ENCODE measurements around the gene ART5. TPM values are rescaled to one million over a fixed set of nuclear protein-coding genes. Genes with fewer than 3 reads are reported as not detected.

The ART5 gene
- total and polyA plus RNA-seq, 2 experiments from 2014 or later = 6.4 to 12.9 TPM

GRCh38 chr11:3641191-3641590 is 601 bp downstream of the ART5 start (continued):
- TF ChIP-seq, protein P1, sequence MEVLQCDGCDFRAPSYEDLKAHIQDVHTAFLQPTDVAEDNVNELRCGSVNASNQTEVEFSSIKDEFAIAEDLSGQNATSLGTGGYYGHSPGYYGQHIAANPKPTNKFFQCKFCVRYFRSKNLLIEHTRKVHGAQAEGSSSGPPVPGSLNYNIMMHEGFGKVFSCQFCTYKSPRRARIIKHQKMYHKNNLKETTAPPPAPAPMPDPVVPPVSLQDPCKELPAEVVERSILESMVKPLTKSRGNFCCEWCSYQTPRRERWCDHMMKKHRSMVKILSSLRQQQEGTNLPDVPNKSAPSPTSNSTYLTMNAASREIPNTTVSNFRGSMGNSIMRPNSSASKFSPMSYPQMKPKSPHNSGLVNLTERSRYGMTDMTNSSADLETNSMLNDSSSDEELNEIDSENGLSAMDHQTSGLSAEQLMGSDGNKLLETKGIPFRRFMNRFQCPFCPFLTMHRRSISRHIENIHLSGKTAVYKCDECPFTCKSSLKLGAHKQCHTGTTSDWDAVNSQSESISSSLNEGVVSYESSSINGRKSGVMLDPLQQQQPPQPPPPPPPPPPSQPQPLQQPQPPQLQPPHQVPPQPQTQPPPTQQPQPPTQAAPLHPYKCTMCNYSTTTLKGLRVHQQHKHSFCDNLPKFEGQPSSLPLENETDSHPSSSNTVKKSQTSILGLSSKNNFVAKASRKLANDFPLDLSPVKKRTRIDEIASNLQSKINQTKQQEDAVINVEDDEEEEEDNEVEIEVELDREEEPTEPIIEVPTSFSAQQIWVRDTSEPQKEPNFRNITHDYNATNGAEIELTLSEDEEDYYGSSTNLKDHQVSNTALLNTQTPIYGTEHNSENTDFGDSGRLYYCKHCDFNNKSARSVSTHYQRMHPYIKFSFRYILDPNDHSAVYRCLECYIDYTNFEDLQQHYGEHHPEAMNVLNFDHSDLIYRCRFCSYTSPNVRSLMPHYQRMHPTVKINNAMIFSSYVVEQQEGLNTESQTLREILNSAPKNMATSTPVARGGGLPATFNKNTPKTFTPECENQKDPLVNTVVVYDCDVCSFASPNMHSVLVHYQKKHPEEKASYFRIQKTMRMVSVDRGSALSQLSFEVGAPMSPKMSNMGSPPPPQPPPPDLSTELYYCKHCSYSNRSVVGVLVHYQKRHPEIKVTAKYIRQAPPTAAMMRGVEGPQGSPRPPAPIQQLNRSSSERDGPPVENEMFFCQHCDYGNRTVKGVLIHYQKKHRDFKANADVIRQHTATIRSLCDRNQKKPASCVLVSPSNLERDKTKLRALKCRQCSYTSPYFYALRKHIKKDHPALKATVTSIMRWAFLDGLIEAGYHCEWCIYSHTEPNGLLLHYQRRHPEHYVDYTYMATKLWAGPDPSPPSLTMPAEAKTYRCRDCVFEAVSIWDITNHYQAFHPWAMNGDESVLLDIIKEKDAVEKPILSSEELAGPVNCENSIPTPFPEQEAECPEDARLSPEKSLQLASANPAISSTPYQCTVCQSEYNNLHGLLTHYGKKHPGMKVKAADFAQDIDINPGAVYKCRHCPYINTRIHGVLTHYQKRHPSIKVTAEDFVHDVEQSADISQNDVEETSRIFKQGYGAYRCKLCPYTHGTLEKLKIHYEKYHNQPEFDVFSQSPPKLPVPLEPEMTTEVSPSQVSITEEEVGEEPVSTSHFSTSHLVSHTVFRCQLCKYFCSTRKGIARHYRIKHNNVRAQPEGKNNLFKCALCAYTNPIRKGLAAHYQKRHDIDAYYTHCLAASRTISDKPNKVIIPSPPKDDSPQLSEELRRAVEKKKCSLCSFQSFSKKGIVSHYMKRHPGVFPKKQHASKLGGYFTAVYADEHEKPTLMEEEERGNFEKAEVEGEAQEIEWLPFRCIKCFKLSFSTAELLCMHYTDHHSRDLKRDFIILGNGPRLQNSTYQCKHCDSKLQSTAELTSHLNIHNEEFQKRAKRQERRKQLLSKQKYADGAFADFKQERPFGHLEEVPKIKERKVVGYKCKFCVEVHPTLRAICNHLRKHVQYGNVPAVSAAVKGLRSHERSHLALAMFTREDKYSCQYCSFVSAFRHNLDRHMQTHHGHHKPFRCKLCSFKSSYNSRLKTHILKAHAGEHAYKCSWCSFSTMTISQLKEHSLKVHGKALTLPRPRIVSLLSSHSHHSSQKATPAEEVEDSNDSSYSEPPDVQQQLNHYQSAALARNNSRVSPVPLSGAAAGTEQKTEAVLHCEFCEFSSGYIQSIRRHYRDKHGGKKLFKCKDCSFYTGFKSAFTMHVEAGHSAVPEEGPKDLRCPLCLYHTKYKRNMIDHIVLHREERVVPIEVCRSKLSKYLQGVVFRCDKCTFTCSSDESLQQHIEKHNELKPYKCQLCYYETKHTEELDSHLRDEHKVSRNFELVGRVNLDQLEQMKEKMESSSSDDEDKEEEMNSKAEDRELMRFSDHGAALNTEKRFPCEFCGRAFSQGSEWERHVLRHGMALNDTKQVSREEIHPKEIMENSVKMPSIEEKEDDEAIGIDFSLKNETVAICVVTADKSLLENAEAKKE (CRISPR knock-in tag; IDR thresholded peaks at IDR 0.05) = no peak
- TF ChIP-seq ZNF331 (CRISPR knock-in tag; IDR thresholded peaks at IDR 0.05; ENCODE audit: low read depth) (no peak), EZH2 (IDR thresholded peaks at IDR 0.05; ENCODE audit: low read depth, unreplicated experiment) (no peak)
- TF ChIP-seq, protein P2, sequence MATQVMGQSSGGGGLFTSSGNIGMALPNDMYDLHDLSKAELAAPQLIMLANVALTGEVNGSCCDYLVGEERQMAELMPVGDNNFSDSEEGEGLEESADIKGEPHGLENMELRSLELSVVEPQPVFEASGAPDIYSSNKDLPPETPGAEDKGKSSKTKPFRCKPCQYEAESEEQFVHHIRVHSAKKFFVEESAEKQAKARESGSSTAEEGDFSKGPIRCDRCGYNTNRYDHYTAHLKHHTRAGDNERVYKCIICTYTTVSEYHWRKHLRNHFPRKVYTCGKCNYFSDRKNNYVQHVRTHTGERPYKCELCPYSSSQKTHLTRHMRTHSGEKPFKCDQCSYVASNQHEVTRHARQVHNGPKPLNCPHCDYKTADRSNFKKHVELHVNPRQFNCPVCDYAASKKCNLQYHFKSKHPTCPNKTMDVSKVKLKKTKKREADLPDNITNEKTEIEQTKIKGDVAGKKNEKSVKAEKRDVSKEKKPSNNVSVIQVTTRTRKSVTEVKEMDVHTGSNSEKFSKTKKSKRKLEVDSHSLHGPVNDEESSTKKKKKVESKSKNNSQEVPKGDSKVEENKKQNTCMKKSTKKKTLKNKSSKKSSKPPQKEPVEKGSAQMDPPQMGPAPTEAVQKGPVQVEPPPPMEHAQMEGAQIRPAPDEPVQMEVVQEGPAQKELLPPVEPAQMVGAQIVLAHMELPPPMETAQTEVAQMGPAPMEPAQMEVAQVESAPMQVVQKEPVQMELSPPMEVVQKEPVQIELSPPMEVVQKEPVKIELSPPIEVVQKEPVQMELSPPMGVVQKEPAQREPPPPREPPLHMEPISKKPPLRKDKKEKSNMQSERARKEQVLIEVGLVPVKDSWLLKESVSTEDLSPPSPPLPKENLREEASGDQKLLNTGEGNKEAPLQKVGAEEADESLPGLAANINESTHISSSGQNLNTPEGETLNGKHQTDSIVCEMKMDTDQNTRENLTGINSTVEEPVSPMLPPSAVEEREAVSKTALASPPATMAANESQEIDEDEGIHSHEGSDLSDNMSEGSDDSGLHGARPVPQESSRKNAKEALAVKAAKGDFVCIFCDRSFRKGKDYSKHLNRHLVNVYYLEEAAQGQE (IDR thresholded peaks at IDR 0.05; ENCODE audit: unreplicated experiment) = no peak

GRCh38 chr11:3639841-3640240 is 2.0 kb downstream of the ART5 start:
- no peak for DNase-seq (ENCODE audit: low spot score)
- no peak overlapping the region for H3K27ac ChIP-seq (ENCODE audit: low read depth)
- H3K4me3 Mint-ChIP-seq = no peak overlapping the region
- no peaks in the 10 kb centered on the region for H3K36me3 ChIP-seq (ENCODE audit: insufficient read depth)
- ATAC-seq = no peak
- H3K4me1 ChIP-seq (ENCODE audit: insufficient read depth) = no peaks in the 10 kb centered on the region; the same call in 1 of the 2 replicates
- H3K9me3 Mint-ChIP-seq = peaks cover 13% of the 10 kb centered on the region
- H3K4me3 ChIP-seq = no peak overlapping the region
- no peaks in the 10 kb centered on the region for H4K20me1 ChIP-seq (replicated peaks; ENCODE audit: insufficient read depth)
- H3K4me1 Mint-ChIP-seq = peaks cover 9% of the 10 kb centered on the region; the same call in 2 of the 3 replicates
- H3K27ac Mint-ChIP-seq = no peak overlapping the region
- H3K27me3 Mint-ChIP-seq (ENCODE audit: insufficient read depth, low read depth, poor library complexity) = peaks cover 38% of the 10 kb centered on the region
- H3K36me3 Mint-ChIP-seq (ENCODE audit: low read depth) = peaks cover 14% of the 10 kb centered on the region
- H3K4me2 ChIP-seq = no peak overlapping the region
- peaks cover 8% of the 10 kb centered on the region; the same call in 1 of the 2 replicates for H3K27me3 ChIP-seq (ENCODE audit: insufficient read depth)
- no peaks in the 10 kb centered on the region for H3K79me2 ChIP-seq (replicated peaks; ENCODE audit: insufficient read depth)
- no peak overlapping the region for H2AFZ ChIP-seq
- peaks cover 12% of the 10 kb centered on the region; the same call in 1 of the 2 replicates for H3F3A ChIP-seq (replicated peaks; ENCODE audit: low read depth)
- no peaks in the 10 kb centered on the region for H3K9me2 ChIP-seq (ENCODE audit: insufficient read depth)
- TF ChIP-seq CREB1 (CRISPR knock-in tag; IDR thresholded peaks at IDR 0.05; ENCODE audit: low read depth) = no peak
- TF ChIP-seq, protein P2 (IDR thresholded peaks at IDR 0.05; ENCODE audit: unreplicated experiment) = no peak
- no peak for TF ChIP-seq STAT1 (IDR thresholded peaks at IDR 0.05; ENCODE audit: unreplicated experiment)
- TF ChIP-seq, protein P3, sequence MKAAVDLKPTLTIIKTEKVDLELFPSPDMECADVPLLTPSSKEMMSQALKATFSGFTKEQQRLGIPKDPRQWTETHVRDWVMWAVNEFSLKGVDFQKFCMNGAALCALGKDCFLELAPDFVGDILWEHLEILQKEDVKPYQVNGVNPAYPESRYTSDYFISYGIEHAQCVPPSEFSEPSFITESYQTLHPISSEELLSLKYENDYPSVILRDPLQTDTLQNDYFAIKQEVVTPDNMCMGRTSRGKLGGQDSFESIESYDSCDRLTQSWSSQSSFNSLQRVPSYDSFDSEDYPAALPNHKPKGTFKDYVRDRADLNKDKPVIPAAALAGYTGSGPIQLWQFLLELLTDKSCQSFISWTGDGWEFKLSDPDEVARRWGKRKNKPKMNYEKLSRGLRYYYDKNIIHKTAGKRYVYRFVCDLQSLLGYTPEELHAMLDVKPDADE (IDR thresholded peaks at IDR 0.05) = no peak
- TF ChIP-seq ZNF331 (CRISPR knock-in tag; IDR thresholded peaks at IDR 0.05; ENCODE audit: low read depth) = no peak
- TF ChIP-seq JUNB (IDR thresholded peaks at IDR 0.05; ENCODE audit: unreplicated experiment) = no peak
- TF ChIP-seq ZNF114 (CRISPR knock-in tag; IDR thresholded peaks at IDR 0.05) = no peak
- TF ChIP-seq EZH2phosphoT487 (IDR thresholded peaks at IDR 0.05; ENCODE audit: unreplicated experiment) = no peak

All from GM23338 (cell line).